Adipocyte (in vitro differentiated cells): ENCODE measurements around the gene SHOC1.

Source experiments
- DNase-seq: peaks from one replicate; pipeline ENCODE4 v3.0.0-alpha.2; 2015; ENCODE audit warnings: low read depth
- H3K27me3 ChIP-seq: replicated peaks from 2 replicates; pipeline ENCODE4 v1.7.0; 2013; ENCODE audit warnings: mild to moderate bottlenecking, low read length, moderate library complexity; ENCODE audit not compliant: control insufficient read depth, insufficient read depth
- H3K36me3 ChIP-seq: 2 replicates; pipeline ENCODE4 v1.7.0; 2013; ENCODE audit warnings: low read length, mild to moderate bottlenecking, moderate library complexity; ENCODE audit not compliant: control insufficient read depth, insufficient read depth, severe bottlenecking
- H3K4me1 ChIP-seq: 2 replicates; pipeline ENCODE4 v1.7.0; 2013; ENCODE audit warnings: mild to moderate bottlenecking, low read length, moderate library complexity; ENCODE audit not compliant: control insufficient read depth, insufficient read depth
- H3K4me3 ChIP-seq: 2 replicates; pipeline ENCODE4 v1.7.0; 2013; ENCODE audit warnings: mild to moderate bottlenecking, low read length, moderate library complexity
- H3K9ac ChIP-seq: 2 replicates; pipeline ENCODE4 v1.7.0; 2013; ENCODE audit warnings: mild to moderate bottlenecking, low read length, moderate library complexity
- H3K9me3 ChIP-seq: 2 replicates; pipeline ENCODE4 v1.7.0; 2013; ENCODE audit warnings: mild to moderate bottlenecking, low read length, moderate library complexity; ENCODE audit not compliant: control insufficient read depth

The SHOC1 gene

GRCh38 chr9:111794835-111795556, at the start of gene SHOC1:
Gene SHOC1 (minus strand): TSS chr9:111794937. CDS start chr9:111791418, 3,519 bp downstream.
- H3K27me3 ChIP-seq, result no peaks in the 10 kb centered on the region

GRCh38 chr9:111843971-111844370, 49.2 kb upstream of the SHOC1 start:
- H3K9me3 ChIP-seq, result no peaks in the 10 kb centered on the region
- H3K36me3 ChIP-seq, result no peaks in the 10 kb centered on the region
- H3K9ac ChIP-seq, result no peak overlapping the region
- H3K27me3 ChIP-seq, result no peaks in the 10 kb centered on the region
- peaks cover 34% of the 10 kb centered on the region for H3K4me1 ChIP-seq
- H3K4me3 ChIP-seq, result no peak overlapping the region
- no peak for DNase-seq

More at GRCh38 chr9:111794835-111795556, at the start of gene SHOC1:
- Histone ChIP-seq H3K36me3 (no peaks in the 10 kb centered on the region), H3K9ac (no peak within 1 kb of the TSS), H3K4me1 (peaks cover 4% of the 10 kb centered on the region), H3K9me3 (no peaks in the 10 kb centered on the region), H3K4me3 (no peak within 1 kb of the TSS)
- DNase-seq, result no peak

- peak; percentile 56 for DNase-seq
- peaks cover 36% of the 10 kb centered on the region for H3K4me1 ChIP-seq
- no peaks in the 10 kb centered on the region for H3K9me3 ChIP-seq
- H3K36me3 ChIP-seq, result no peaks in the 10 kb centered on the region
- no peaks in the 10 kb centered on the region for H3K27me3 ChIP-seq
- no peak overlapping the region for H3K9ac ChIP-seq
- H3K4me3 ChIP-seq, result no peak overlapping the region
These were observed 47.6 kb upstream of the SHOC1 start for GRCh38 chr9:111842313-111842712.

- Histone ChIP-seq H3K27me3 (no peaks in the 10 kb centered on the region), H3K4me1 (peaks cover 36% of the 10 kb centered on the region), H3K4me3 (no peak overlapping the region), H3K9ac (no peak overlapping the region), H3K9me3 (no peaks in the 10 kb centered on the region), H3K36me3 (no peaks in the 10 kb centered on the region)
- no peak for DNase-seq
These were observed 45.7 kb upstream of the SHOC1 start for GRCh38 chr9:111840442-111840841.

GRCh38 chr9:111839987-111840386, 45.2 kb upstream of the SHOC1 start:
- Histone ChIP-seq H3K4me1 (peaks cover 36% of the 10 kb centered on the region), H3K9ac (no peak overlapping the region), H3K36me3 (no peaks in the 10 kb centered on the region), H3K9me3 (no peaks in the 10 kb centered on the region), H3K4me3 (no peak overlapping the region), H3K27me3 (no peaks in the 10 kb centered on the region)
- DNase-seq, result peak; percentile 78

- Histone ChIP-seq H3K4me1 (peaks cover 36% of the 10 kb centered on the region), H3K9ac (no peak overlapping the region), H3K9me3 (no peaks in the 10 kb centered on the region), H3K4me3 (peak overlapping the region; percentile 61), H3K27me3 (no peaks in the 10 kb centered on the region), H3K36me3 (no peaks in the 10 kb centered on the region)
- peak; percentile 39 for DNase-seq
These were observed 44.6 kb upstream of the SHOC1 start for GRCh38 chr9:111839387-111839786.

GRCh38 chr9:111838439-111838838, 43.7 kb upstream of the SHOC1 start:
- Histone ChIP-seq H3K9me3 (no peaks in the 10 kb centered on the region), H3K36me3 (no peaks in the 10 kb centered on the region), H3K27me3 (no peaks in the 10 kb centered on the region), H3K4me1 (peaks cover 36% of the 10 kb centered on the region), H3K9ac (no peak overlapping the region), H3K4me3 (no peak overlapping the region)
- DNase-seq, result no peak

- no peaks in the 10 kb centered on the region for H3K36me3 ChIP-seq
These were observed 41.6 kb upstream of the SHOC1 start for GRCh38 chr9:111836311-111836710.

GRCh38 chr9:111833941-111834340, 39.2 kb upstream of the SHOC1 start:
- no peaks in the 10 kb centered on the region for H3K36me3 ChIP-seq

More at GRCh38 chr9:111836311-111836710, 41.6 kb upstream of the SHOC1 start:
- Histone ChIP-seq H3K9me3 (no peaks in the 10 kb centered on the region), H3K4me3 (no peak overlapping the region), H3K27me3 (no peaks in the 10 kb centered on the region), H3K9ac (no peak overlapping the region), H3K4me1 (peaks cover 20% of the 10 kb centered on the region)
- DNase-seq, result no peak

GRCh38 chr9:111832449-111832848, 37.7 kb upstream of the SHOC1 start:
- H3K4me1 ChIP-seq, result no peaks in the 10 kb centered on the region
- H3K9me3 ChIP-seq, result no peaks in the 10 kb centered on the region
- no peak overlapping the region for H3K4me3 ChIP-seq
- H3K27me3 ChIP-seq, result no peaks in the 10 kb centered on the region
- no peaks in the 10 kb centered on the region for H3K36me3 ChIP-seq
- no peak for DNase-seq
- H3K9ac ChIP-seq, result no peak overlapping the region

More at GRCh38 chr9:111833941-111834340, 39.2 kb upstream of the SHOC1 start:
- Histone ChIP-seq H3K4me3 (no peak overlapping the region), H3K9me3 (no peaks in the 10 kb centered on the region), H3K9ac (no peak overlapping the region), H3K27me3 (no peaks in the 10 kb centered on the region), H3K4me1 (peaks cover 1% of the 10 kb centered on the region)
- peak; percentile 22 for DNase-seq

- no peak for DNase-seq
- Histone ChIP-seq H3K36me3 (no peaks in the 10 kb centered on the region), H3K4me1 (no peaks in the 10 kb centered on the region), H3K9ac (no peak overlapping the region), H3K27me3 (no peaks in the 10 kb centered on the region), H3K4me3 (no peak overlapping the region), H3K9me3 (no peaks in the 10 kb centered on the region)
These were observed 36.8 kb upstream of the SHOC1 start for GRCh38 chr9:111831371-111832108.
